SJCRH30 (cell line): ENCODE results near the gene IGSF6. TPM values are rescaled to one million over a fixed set of nuclear protein-coding genes. Genes with fewer than 3 reads are reported as not detected.
"Not testable (repeated sequence)": the region's sequence is repeated elsewhere in the genome, so short reads cannot be mapped to it uniquely, and the experiment has no call there.

Source experiments
- DNase-seq, 2 experiments: peaks; one replicate each; pipeline ENCODE4 v3.0.0-alpha.2; 2015 to 2020
- H3K27ac ChIP-seq: fragments of 250-450 bp; sonication (Bioruptor Pico); 2 replicates; pipeline ENCODE4 v1.5.1; 2020; ENCODE audit warnings: mild to moderate bottlenecking, moderate library complexity
- H3K27me3 ChIP-seq: fragments of 250-450 bp; sonication (Bioruptor Pico); 2 replicates; pipeline ENCODE4 v1.5.1; 2020; ENCODE audit warnings: mild to moderate bottlenecking, moderate library complexity
- H3K36me3 ChIP-seq: fragments of 250-450 bp; sonication (Bioruptor Pico); 2 replicates; pipeline ENCODE4 v1.5.1; 2020; ENCODE audit warnings: mild to moderate bottlenecking, moderate library complexity
- H3K4me1 ChIP-seq: fragments of 250-450 bp; sonication (Bioruptor Pico); 2 replicates; pipeline ENCODE4 v1.5.1; 2020; ENCODE audit warnings: mild to moderate bottlenecking, moderate library complexity
- H3K4me3 ChIP-seq: fragments of 250-450 bp; sonication (Bioruptor Pico); 2 replicates; pipeline ENCODE4 v1.5.1; 2020; ENCODE audit warnings: mild to moderate bottlenecking, moderate library complexity
- H3K9me3 ChIP-seq: fragments of 250-450 bp; sonication (Bioruptor Pico); replicated peaks from 2 replicates; pipeline ENCODE4 v1.5.1; 2020; ENCODE audit warnings: mild to moderate bottlenecking, moderate library complexity
- total RNA-seq: library from RNA; depleted of rRNA; stranded (reverse); fragments of >200 nt; shearing (Covaris generic); gene quantifications from 2 replicates; pipeline ENCODE4 v1.2.3, GENCODE V29; 2014

IGSF6 gene
- total RNA-seq, 1 experiment from 2014 or later: not detected

GRCh38 chr16:21610006-21610544, 42.3 kb downstream of the IGSF6 start:
- Histone ChIP-seq H3K27ac (no peak overlapping the region), H3K36me3 (peaks cover 4% of the 10 kb centered on the region; the same call in 1 of the 2 replicates), H3K4me1 (no peaks in the 10 kb centered on the region), H3K27me3 (no peaks in the 10 kb centered on the region), H3K9me3 (no peaks in the 10 kb centered on the region), H3K4me3 (no peak overlapping the region)
- no peak for DNase-seq

DNA sequence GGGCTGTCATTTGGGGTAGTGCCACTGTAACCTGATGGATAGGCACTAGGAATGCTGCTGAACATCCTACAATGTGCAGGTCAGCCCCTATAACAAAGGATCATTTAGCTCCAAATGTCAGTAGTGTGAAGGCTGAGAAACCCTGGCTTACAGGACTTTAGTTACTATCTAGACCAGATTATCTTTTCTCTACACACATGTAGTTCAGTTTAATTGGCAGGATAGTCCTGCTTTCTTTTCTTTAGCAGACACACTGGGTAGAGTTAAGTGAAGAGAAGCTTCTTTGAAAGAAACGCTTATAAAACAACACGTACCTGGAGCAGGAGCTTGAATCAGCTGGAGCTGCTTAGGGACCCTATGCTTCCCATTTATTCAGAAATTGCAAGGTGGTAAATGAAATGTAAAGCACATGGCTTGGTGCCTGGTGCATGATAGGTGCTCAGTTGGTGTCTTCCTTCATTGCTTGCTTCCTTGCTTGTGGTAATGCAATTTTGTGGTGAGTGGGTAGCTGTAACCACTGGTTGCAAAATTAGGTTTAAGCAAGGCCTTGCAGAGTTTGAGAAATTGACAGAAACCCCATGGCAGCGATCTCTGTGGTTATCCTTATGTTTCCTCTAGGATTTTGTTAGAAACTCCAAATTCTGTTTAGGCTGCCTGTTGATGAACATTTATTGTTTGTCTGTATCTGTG, 43.6 kb downstream of the IGSF6 start:
- DNase-seq: no peak
- Histone ChIP-seq H3K9me3 (no peaks in the 10 kb centered on the region), H3K27me3 (no peaks in the 10 kb centered on the region), H3K4me1 (no peaks in the 10 kb centered on the region), H3K36me3 (no peaks in the 10 kb centered on the region), H3K4me3 (no peak overlapping the region), H3K27ac (no peak overlapping the region)

DNA sequence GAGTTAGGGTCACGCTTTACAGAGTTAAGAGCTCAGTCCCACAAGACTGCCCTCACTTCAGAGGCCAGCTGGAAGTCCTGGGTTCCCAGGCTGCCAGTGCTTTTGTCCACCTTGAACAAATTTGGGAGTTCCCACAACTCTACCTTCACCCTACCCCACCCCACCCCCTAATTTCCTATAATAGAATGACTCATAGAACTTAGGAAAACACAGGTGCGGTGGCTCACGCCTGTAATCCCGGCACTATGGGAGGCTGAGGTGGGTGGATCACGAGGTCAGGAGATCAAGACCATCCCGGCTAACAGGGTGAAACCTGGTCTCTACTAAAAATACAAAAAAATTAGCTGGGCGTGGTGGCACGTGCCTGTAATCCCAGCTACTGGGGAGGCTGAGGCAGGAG, 46.6 kb downstream of the IGSF6 start:
- H3K4me1 ChIP-seq, H3K27me3 ChIP-seq, DNase-seq, H3K27ac ChIP-seq, H3K9me3 ChIP-seq, H3K36me3 ChIP-seq, H3K4me3 ChIP-seq: not testable (repeated sequence)

DNA sequence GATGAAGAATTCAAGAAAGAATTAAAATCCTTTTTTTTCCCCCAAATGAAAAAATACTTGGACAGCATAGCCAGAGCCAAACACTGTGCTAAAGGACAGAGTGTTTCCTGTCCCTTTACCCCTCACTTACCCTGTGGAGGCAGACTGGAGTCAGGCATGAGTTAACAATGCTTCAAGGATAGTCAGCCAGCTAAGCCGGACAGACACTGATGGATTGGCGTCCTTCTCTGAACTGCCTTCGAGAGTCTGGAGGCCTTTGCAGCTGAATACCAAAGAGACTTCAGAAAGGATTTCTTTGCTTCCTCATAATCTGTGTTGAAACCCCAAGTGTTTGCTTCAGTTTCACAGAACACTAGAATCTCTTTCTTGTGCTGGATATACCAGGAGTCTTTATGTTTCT, 48.5 kb downstream of the IGSF6 start:
- Histone ChIP-seq H3K4me1 (no peaks in the 10 kb centered on the region; the same call in 1 of the 2 replicates), H3K27me3 (no peaks in the 10 kb centered on the region), H3K27ac (no peak overlapping the region), H3K4me3 (no peak overlapping the region), H3K9me3 (no peaks in the 10 kb centered on the region), H3K36me3 (no peaks in the 10 kb centered on the region)
- no peak for DNase-seq

DNA sequence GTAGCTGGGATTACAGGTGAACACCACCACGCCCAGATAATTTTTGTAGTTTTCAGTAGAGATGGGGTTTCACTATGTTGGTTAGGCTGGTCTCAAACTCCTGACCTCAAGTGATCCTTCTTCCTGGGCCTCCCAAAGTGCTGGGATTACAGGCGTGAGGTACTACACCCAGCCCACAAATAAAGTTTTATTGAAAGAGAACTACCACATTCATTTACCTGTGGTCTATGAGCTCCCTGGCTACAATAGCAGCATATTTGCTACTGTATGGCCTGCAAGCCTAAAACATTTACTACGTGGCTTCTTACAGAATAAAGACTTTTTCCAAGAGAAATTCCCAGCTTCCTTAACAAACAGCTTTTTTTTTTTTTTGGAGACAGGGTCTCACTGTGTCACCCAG, 49.6 kb downstream of the IGSF6 start:
- Histone ChIP-seq H3K4me3 (no peak overlapping the region), H3K27ac (no peak overlapping the region), H3K9me3 (no peaks in the 10 kb centered on the region), H3K36me3 (no peaks in the 10 kb centered on the region), H3K4me1 (no peaks in the 10 kb centered on the region; the same call in 1 of the 2 replicates), H3K27me3 (no peaks in the 10 kb centered on the region)
- DNase-seq: no peak

GRCh38 chr16:21600031-21600773, 52.2 kb downstream of the IGSF6 start:
- Histone ChIP-seq H3K4me3 (peak overlapping the region; percentile 97), H3K9me3 (no peaks in the 10 kb centered on the region), H3K27ac (peak overlapping the region; percentile 70), H3K36me3 (no peaks in the 10 kb centered on the region), H3K4me1 (no peaks in the 10 kb centered on the region; the same call in 1 of the 2 replicates), H3K27me3 (no peaks in the 10 kb centered on the region)
- DNase-seq: peak; percentile 5 to 31

GRCh38 chr16:21599122-21600030, 53.0 kb downstream of the IGSF6 start, which contains the start of gene METTL9:
Gene METTL9, plus strand, starts transcription at chr16:21599577. Its CDS starts 157 bp downstream, at chr16:21599734.
- Histone ChIP-seq H3K9me3 (no peaks in the 10 kb centered on the region), H3K4me3 (peak within 1 kb of the TSS; percentile 97), H3K4me1 (no peaks in the 10 kb centered on the region; the same call in 1 of the 2 replicates), H3K36me3 (no peaks in the 10 kb centered on the region), H3K27ac (peak within 1 kb of the TSS; percentile 70), H3K27me3 (no peaks in the 10 kb centered on the region)
- DNase-seq: peak; percentile 92 to 94

- no peaks in the 10 kb centered on the region for H3K9me3 ChIP-seq
- H3K4me1 ChIP-seq: no peaks in the 10 kb centered on the region; the same call in 1 of the 2 replicates
- no peaks in the 10 kb centered on the region for H3K36me3 ChIP-seq
- peak overlapping the region; percentile 97 for H3K4me3 ChIP-seq
- H3K27ac ChIP-seq: peak overlapping the region; percentile 70
- DNase-seq: peak in 1 of 2 experiments; percentile 22
- no peaks in the 10 kb centered on the region for H3K27me3 ChIP-seq
These were observed 53.7 kb downstream of the IGSF6 start for GRCh38 chr16:21598701-21599121.

DNA sequence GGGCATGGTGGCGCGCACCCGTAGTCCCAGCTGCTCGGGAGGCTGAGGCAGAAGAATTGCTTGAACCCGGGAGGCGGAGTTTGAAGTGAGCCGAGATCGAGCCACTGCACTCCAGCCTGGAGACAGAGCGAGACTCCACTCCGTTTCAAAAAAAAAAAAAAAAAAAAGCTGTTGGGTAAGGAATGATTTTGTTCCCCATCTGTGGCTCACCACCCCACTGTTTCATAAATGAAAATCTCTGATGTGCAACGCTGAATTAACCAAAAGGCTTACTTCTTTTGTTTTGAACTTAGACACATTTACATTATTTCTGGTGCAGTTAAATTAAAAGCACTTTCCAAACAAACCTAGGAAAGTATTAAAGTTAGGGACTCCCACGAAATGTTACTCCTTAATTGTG, 54.2 kb downstream of the IGSF6 start:
- Histone ChIP-seq H3K9me3 (no peaks in the 10 kb centered on the region), H3K4me1 (no peaks in the 10 kb centered on the region; the same call in 1 of the 2 replicates), H3K27ac (no peak overlapping the region), H3K27me3 (no peaks in the 10 kb centered on the region), H3K4me3 (peak overlapping the region; percentile 97), H3K36me3 (no peaks in the 10 kb centered on the region)
- no peak for DNase-seq

DNA sequence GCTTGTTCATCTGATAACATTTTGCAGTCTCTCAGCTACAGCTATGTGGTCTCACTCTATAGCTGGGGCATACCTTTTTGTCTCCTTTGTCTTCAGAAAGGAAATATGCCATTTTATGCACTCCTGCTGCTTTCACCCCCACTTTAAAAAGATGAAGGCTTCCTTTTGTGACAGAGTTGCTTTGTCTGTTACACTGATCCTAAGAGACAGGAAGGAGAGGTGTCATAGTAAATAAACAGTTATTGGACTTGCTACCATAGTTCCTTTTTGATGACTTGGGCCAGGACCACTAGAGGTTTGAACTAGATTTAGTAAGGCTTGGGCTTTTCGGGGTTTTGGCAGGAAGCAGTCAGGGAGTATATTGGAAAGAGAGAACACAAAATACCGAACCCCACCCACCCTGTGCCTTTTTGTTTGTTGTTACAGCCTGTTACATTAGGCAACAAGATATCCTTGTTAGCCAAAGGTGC, 54.8 kb downstream of the IGSF6 start:
- no peak for DNase-seq
- Histone ChIP-seq H3K27ac (no peak overlapping the region), H3K9me3 (no peaks in the 10 kb centered on the region), H3K4me3 (no peak overlapping the region), H3K27me3 (no peaks in the 10 kb centered on the region), H3K36me3 (no peaks in the 10 kb centered on the region), H3K4me1 (no peaks in the 10 kb centered on the region; the same call in 1 of the 2 replicates)

DNA sequence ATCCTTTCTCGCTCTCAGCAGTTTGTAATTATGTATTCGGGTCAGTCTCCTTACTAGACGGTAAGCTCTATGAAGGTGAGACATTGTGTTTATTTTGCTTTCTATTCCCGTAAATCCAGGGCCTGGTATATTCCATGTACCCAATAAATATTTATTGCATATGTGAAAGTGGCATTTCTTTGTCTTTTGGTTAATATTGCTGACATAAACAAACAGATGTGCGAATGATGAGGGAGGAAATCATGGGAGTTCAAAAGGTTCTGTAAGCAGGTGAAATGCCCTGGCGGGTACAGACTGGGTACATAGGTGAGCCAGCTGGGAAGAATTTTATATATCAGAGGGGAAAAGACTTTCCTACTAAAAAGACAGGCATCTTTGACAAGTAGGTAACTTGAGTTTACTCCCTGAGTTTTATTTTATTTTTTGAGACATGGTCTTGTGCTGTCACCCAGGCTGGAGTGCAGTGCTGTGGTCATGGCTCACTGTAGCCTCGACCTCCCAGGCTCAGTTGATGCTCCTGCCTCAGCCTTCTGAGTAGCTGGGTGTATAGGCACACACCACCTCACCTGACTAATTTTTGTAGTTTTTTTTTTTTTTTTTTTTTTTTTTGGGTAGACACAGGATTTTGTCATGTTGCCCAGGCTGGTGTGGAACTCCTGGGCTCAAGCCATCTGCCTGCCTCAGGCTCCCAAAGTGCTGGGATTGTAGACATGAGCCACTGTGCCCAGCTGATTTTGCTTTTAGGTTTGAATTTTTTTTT, 58.7 kb downstream of the IGSF6 start:
- Histone ChIP-seq H3K27me3 (no peaks in the 10 kb centered on the region), H3K9me3 (no peaks in the 10 kb centered on the region), H3K36me3 (no peaks in the 10 kb centered on the region), H3K4me3 (no peak overlapping the region), H3K27ac (no peak overlapping the region), H3K4me1 (no peaks in the 10 kb centered on the region)
- DNase-seq: no peak

DNA sequence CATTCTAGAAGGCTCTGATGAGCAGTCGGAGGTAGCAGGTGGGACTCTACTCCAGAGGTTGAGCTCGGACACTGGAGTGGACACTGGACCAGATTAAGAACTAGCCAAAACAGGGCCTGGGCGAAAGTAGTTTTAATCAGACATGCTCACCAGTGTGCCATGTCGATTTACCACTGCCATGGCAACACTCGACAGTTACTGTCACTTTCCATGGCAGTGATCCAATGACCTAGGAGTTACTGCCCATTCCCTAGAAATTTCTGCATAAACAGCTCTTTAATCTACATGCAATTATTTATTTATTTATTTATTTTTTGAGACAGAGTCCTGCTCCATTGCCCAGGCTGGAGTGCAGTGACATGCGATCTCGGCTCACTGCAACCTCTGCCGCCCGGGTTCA, 60.2 kb downstream of the IGSF6 start:
- Histone ChIP-seq H3K4me1 (no peaks in the 10 kb centered on the region), H3K27ac (no peak overlapping the region)

GRCh38 chr16:21590796-21591195, 61.6 kb downstream of the IGSF6 start:
- H3K36me3 ChIP-seq: no peaks in the 10 kb centered on the region
- H3K4me1 ChIP-seq: no peaks in the 10 kb centered on the region
- H3K4me3 ChIP-seq: no peak overlapping the region
- DNase-seq: no peak
- H3K9me3 ChIP-seq: no peaks in the 10 kb centered on the region
- no peak overlapping the region for H3K27ac ChIP-seq
- H3K27me3 ChIP-seq: no peaks in the 10 kb centered on the region

More for the DNA sequence above, 60.2 kb downstream of the IGSF6 start:
- H3K36me3 ChIP-seq: no peaks in the 10 kb centered on the region
- H3K27me3 ChIP-seq: no peaks in the 10 kb centered on the region
- no peaks in the 10 kb centered on the region for H3K9me3 ChIP-seq
- no peak overlapping the region for H3K4me3 ChIP-seq
- DNase-seq: no peak

GRCh38 chr16:21590287-21590686, 62.1 kb downstream of the IGSF6 start:
- DNase-seq: no peak
- Histone ChIP-seq H3K36me3 (no peaks in the 10 kb centered on the region), H3K4me3 (no peak overlapping the region), H3K27ac (no peak overlapping the region), H3K4me1 (no peaks in the 10 kb centered on the region), H3K27me3 (no peaks in the 10 kb centered on the region), H3K9me3 (no peaks in the 10 kb centered on the region)
